GM06990 (cell line): ENCODE measurements around the gene ACBD6.
"Not testable (repeated sequence)": the region's sequence is repeated elsewhere in the genome, so short reads cannot be mapped to it uniquely, and the experiment has no call there.

Experiments used
- DNase-seq: peaks from one replicate; pipeline ENCODE4 v3.0.0-alpha.2; 2011; ENCODE audit not compliant: insufficient read length; ENCODE audit errors: extremely low read depth
- H3K27me3 ChIP-seq: replicated peaks from 2 replicates; pipeline ENCODE4 v1.6.0; 2011; ENCODE audit warnings: low read length; ENCODE audit not compliant: control insufficient read depth, insufficient read depth
- H3K36me3 ChIP-seq: 2 replicates; pipeline ENCODE4 v1.5.1; 2011; ENCODE audit warnings: low read length; ENCODE audit not compliant: control insufficient read depth, insufficient read depth
- H3K4me3 ChIP-seq: replicated peaks from 2 replicates; pipeline ENCODE4 v1.5.1; 2011; ENCODE audit warnings: low read depth, mild to moderate bottlenecking, control low read depth, low read length
- TF ChIP-seq, protein P1 (sequence below): IDR thresholded peaks from 2 replicates; pipeline ENCODE4 v1.5.1; 2011; ENCODE audit warnings: low read length, control low read depth, mild to moderate bottlenecking, inconsistent platforms; ENCODE audit not compliant: insufficient read depth, poor library complexity, severe bottlenecking

Gene ACBD6

DNA sequence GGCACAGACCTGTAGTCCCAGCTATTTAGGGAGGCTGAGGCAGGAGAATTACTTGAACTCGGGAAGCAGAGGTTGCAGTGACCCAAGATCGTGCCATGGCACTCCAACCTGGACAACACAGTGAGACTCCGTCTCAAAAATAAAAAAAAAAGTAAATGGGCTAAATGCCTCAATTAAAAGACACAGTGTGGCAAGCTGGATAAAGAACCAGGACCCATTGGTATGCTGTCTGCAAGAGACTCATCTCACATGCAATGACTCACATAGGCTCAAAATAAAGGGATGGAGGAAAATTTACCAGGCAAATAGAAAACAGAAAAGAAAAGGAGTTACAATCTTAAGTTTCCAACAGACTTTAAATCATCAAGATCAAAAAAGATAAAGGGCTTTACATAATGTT is 40.3 kb downstream of the ACBD6 start:
- DNase-seq: no peak
- Histone ChIP-seq H3K36me3 (no peaks in the 10 kb centered on the region), H3K27me3 (no peaks in the 10 kb centered on the region), H3K4me3 (no peak overlapping the region)
- TF ChIP-seq, protein P1, sequence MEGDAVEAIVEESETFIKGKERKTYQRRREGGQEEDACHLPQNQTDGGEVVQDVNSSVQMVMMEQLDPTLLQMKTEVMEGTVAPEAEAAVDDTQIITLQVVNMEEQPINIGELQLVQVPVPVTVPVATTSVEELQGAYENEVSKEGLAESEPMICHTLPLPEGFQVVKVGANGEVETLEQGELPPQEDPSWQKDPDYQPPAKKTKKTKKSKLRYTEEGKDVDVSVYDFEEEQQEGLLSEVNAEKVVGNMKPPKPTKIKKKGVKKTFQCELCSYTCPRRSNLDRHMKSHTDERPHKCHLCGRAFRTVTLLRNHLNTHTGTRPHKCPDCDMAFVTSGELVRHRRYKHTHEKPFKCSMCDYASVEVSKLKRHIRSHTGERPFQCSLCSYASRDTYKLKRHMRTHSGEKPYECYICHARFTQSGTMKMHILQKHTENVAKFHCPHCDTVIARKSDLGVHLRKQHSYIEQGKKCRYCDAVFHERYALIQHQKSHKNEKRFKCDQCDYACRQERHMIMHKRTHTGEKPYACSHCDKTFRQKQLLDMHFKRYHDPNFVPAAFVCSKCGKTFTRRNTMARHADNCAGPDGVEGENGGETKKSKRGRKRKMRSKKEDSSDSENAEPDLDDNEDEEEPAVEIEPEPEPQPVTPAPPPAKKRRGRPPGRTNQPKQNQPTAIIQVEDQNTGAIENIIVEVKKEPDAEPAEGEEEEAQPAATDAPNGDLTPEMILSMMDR: no peak

DNA sequence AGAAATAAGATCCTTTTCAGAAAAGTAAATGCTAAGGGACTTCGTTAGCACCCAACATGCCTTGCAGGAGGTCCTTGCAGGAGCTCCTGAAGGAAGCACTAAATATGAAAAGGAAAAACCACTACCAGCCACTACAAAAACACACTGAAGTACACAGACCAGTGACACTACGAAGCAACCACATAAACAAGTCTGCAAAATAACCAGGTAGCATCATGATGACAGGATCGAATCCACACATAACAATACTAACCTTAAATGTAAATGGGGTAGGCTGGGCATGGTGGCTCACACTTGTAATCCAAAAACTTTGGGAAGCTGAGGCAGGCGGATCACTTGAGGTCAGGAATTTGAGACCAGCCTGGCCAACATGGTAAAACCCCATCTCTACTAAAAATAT is 40.7 kb downstream of the ACBD6 start:
- not testable (repeated sequence) for DNase-seq, H3K27me3 ChIP-seq, H3K36me3 ChIP-seq, H3K4me3 ChIP-seq

GRCh38 chr1:180458807-180459206 is 43.6 kb downstream of the ACBD6 start:
- Histone ChIP-seq H3K36me3 (no peaks in the 10 kb centered on the region), H3K27me3 (no peaks in the 10 kb centered on the region), H3K4me3 (no peak overlapping the region)
- no peak for DNase-seq
- TF ChIP-seq, protein P1: no peak

DNA sequence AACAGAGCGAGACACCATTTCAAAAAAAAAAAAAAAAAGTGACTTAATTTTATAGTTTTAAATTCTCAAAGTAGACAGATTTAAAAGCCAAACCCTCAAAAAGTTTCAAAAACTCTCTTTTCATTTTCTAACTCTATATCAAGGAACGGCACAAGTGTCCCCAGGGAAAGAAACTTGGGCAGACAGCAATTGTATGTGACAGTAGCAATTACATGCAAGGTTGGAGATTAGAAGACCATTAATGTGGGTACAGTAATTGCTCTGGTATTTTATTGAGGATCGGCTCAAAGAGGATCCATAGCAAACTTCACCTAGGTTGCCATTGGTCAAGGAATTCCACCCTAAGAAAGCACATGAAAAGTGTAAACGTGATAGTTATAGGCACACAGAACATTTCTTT is 46.2 kb downstream of the ACBD6 start:
- Histone ChIP-seq H3K27me3 (no peaks in the 10 kb centered on the region), H3K4me3 (no peak overlapping the region), H3K36me3 (no peaks in the 10 kb centered on the region)
- TF ChIP-seq, protein P1: no peak
- DNase-seq: no peak

- peak; percentile 5 for DNase-seq
- no peak overlapping the region for H3K4me3 ChIP-seq
- TF ChIP-seq, protein P1: no peak
These were observed 50.9 kb downstream of the ACBD6 start for GRCh38 chr1:180451504-180451903.

DNA sequence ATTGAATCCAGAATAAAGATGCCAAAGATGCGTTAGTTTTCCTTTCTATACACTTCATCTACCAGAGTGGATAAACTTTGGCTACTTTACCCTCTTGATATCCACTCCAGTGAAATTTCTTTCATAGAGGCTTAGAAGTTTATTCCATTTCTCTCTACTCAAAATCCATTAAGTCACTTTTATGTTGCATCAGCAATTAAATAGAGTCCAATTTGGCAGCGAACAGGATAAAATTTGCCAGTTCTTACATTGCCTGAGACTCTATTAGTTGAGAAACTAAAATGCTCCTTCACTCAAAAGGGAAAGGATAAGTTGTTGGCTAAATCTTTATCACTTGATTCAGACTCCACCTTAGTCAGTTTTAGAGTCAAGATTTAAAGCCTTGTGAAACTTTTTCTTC is 57.9 kb downstream of the ACBD6 start:
- no peak overlapping the region for H3K4me3 ChIP-seq
- TF ChIP-seq, protein P1: no peak
- H3K27me3 ChIP-seq: no peaks in the 10 kb centered on the region
- H3K36me3 ChIP-seq: no peaks in the 10 kb centered on the region
- DNase-seq: no peak

More at GRCh38 chr1:180451504-180451903, 50.9 kb downstream of the ACBD6 start:
- Histone ChIP-seq H3K36me3 (no peaks in the 10 kb centered on the region), H3K27me3 (no peaks in the 10 kb centered on the region)
